T-helper 22 cell (primary cell): ENCODE results near the gene NTM.

Experiments
- DNase-seq: peaks from one replicate; pipeline ENCODE4 v3.0.0-alpha.2; 2020; ENCODE audit warnings: low read depth

The NTM gene

GRCh38 chr11:131601586-131601985, 231.2 kb downstream of the NTM start:
- DNase-seq: no peak

- no peak for DNase-seq
Observed at GRCh38 chr11:131602431-131602830, 232.0 kb downstream of the NTM start.

GRCh38 chr11:131606811-131607335, 236.5 kb downstream of the NTM start:
- DNase-seq: no peak

GRCh38 chr11:131609337-131609736, 238.9 kb downstream of the NTM start:
- no peak for DNase-seq

GRCh38 chr11:131609921-131610320, 239.5 kb downstream of the NTM start:
- DNase-seq: no peak

GRCh38 chr11:131611322-131611721, 240.9 kb downstream of the NTM start:
- no peak for DNase-seq

GRCh38 chr11:131612533-131612932, 242.1 kb downstream of the NTM start:
- no peak for DNase-seq

- no peak for DNase-seq
Observed at GRCh38 chr11:131614631-131615030, 244.2 kb downstream of the NTM start.

- DNase-seq: no peak
Observed at GRCh38 chr11:131615611-131616010, 245.2 kb downstream of the NTM start.

- DNase-seq: no peak
Observed at GRCh38 chr11:131616481-131617140, 246.2 kb downstream of the NTM start.

- no peak for DNase-seq
Observed at GRCh38 chr11:131618201-131618600, 247.8 kb downstream of the NTM start.

GRCh38 chr11:131622193-131622592, 251.8 kb downstream of the NTM start:
- DNase-seq: no peak

- DNase-seq: no peak
Observed at GRCh38 chr11:131624531-131624930, 254.1 kb downstream of the NTM start.

GRCh38 chr11:131626788-131627187, 256.4 kb downstream of the NTM start:
- no peak for DNase-seq

- no peak for DNase-seq
Observed at GRCh38 chr11:131628739-131629138, 258.3 kb downstream of the NTM start.

GRCh38 chr11:131629925-131630540, 259.6 kb downstream of the NTM start:
- no peak for DNase-seq

GRCh38 chr11:131632971-131633370, 262.6 kb downstream of the NTM start:
- DNase-seq: no peak

- DNase-seq: no peak
Observed at GRCh38 chr11:131633921-131634715, 263.7 kb downstream of the NTM start.

- no peak for DNase-seq
Observed at GRCh38 chr11:131637469-131638175, 267.2 kb downstream of the NTM start.

- no peak for DNase-seq
Observed at GRCh38 chr11:131638889-131639288, 268.5 kb downstream of the NTM start.

GRCh38 chr11:131640320-131640719, 269.9 kb downstream of the NTM start:
- DNase-seq: no peak
